HL-60 (cell line): ENCODE data around the gene SRRM3.

Experiments used
- CTCF ChIP-seq: IDR thresholded peaks from one replicate; pipeline ENCODE4 v1.5.1; 2011; ENCODE audit warnings: low read length, control low read depth, inconsistent platforms; ENCODE audit not compliant: insufficient read depth
- POLR2AphosphoS5 ChIP-seq: IDR thresholded peaks from 2 replicates; pipeline ENCODE4 v1.6.1; 2012; ENCODE audit warnings: low read depth

GRCh38 chr7:76222839-76223238 lies 21.1 kb downstream of the SRRM3 start:
- TF ChIP-seq CTCF = no peak
- TF ChIP-seq POLR2AphosphoS5 = no peak
